Thyroid gland (tissue), 4 donors: ENCODE data around the gene PHACTR3. TPM values are rescaled to one million over a fixed set of nuclear protein-coding genes. Genes with fewer than 3 reads are reported as not detected.

ENCODE experiments used
- DNase-seq, 2 donors: peaks; one replicate each; pipeline ENCODE4 v3.0.0-alpha.2; 2019
- H3K27ac ChIP-seq, 3 donors: fragments of 200-600 bp; sonication (generic); 1 replicate in 2 of 3; 2 replicates in 1 of 3; pipeline ENCODE4 v1.5.1; 2016 to 2019; ENCODE audit warnings: mild to moderate bottlenecking in 1 of 3, moderate library complexity in 1 of 3
- H3K27me3 ChIP-seq: fragments of 200-600 bp; sonication (generic); one replicate; pipeline ENCODE4 v1.5.1; 2019
- H3K36me3 ChIP-seq, 2 donors: fragments of 200-600 bp; sonication (generic); one replicate each; pipeline ENCODE4 v1.5.1; 2016 to 2019
- H3K4me1 ChIP-seq, 2 donors: fragments of 200-600 bp; sonication (generic); one replicate each; pipeline ENCODE4 v1.5.1; 2017 to 2019
- H3K4me3 ChIP-seq, 3 donors: fragments of 200-600 bp; sonication (generic); replicated peaks in 1 of 3; 1 replicate in 2 of 3; 2 replicates in 1 of 3; pipeline ENCODE4 v1.5.1; 2016; ENCODE audit warnings: mild to moderate bottlenecking in 1 of 3
- H3K9me3 ChIP-seq: fragments of 200-600 bp; sonication (generic); one replicate; pipeline ENCODE4 v1.5.1; 2017
- POLR2A ChIP-seq, 2 donors: fragments of 450-650 bp; IDR thresholded peaks; one replicate each; pipeline ENCODE4 v1.6.1; 2017; ENCODE audit warnings: antibody characterized with exemption in 2 of 2, mild to moderate bottlenecking in 2 of 2, moderate library complexity in 1 of 2
- WGBS, 2 donors: methylation state at CpG; one replicate each; pipeline ENCODE4 v1.1.5; 2017; 5-methylcytosine and 5-hydroxymethylcytosine counted together
- intact Hi-C: fragments of 100-400 bp; cut with DNase I; formaldehyde crosslinking; loops from one replicate; pipeline ENCODE4 v1.15.1; 2023
- total RNA-seq, 4 donors: library from RNA; depleted of rRNA; stranded (reverse); fragments of >200 nt; gene quantifications; one replicate each; pipeline ENCODE4 v1.2.3, GENCODE V29; 2016
- TF ChIP-seq, protein P1 (sequence below), 6 experiments: fragments of 200-600 bp in 3 of 6; fragments of 450-650 bp in 3 of 6; sonication (generic) in 3 of 6; IDR thresholded peaks; one replicate each; pipeline ENCODE4 v1.5.1; 2016 to 2019; ENCODE audit warnings: antibody characterized with exemption in 6 of 6, mild to moderate bottlenecking in 2 of 6, inconsistent platforms in 1 of 6, moderate library complexity in 1 of 6

PHACTR3 gene
- total RNA-seq, 4 donors from 2014 or later, result 2.4 TPM; not detected in 3

DNA sequence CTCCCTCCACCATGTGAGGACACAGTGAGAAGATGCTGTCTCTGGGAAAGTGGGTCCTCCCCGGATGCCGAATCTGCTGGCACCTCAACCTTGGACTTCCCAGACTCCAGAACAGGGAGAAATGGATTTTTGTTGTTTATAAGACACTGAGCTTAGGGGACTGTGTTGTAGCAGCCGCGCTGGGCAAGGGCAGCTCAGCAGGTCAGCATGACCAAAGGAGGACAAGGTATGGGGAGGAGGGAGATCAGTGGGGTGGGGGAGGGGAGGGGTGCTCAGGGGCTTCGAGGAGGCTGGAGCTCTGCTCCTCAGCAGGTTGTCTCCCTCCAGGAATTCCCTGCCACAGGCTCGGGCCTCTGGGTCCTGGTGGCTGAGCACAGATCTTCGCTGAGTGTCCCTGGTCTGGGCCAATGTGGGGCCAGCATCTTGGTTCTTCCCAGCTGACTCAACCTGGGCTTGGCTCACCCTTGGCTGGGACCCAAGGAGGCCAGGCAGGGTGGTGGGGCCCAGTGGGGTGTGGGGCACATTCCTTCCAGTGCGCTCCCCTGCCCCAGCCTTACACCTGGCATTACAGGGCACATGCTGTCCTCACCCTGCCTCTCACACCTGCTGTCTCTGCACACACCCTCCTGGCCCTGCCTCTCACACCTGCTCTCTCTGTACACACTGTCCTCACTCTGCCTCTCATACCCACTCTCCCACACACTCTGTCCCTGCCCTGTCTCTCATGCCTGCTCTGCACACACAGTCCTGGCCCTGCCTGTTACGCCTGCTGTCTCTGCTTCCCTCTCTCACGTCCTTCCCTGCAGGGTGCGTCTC lies 221.8 kb downstream of the PHACTR3 start:
- WGBS, 2 donors, result 78 to 80% methylated on average over 7 to 11 of the region's 11 CpGs

DNA sequence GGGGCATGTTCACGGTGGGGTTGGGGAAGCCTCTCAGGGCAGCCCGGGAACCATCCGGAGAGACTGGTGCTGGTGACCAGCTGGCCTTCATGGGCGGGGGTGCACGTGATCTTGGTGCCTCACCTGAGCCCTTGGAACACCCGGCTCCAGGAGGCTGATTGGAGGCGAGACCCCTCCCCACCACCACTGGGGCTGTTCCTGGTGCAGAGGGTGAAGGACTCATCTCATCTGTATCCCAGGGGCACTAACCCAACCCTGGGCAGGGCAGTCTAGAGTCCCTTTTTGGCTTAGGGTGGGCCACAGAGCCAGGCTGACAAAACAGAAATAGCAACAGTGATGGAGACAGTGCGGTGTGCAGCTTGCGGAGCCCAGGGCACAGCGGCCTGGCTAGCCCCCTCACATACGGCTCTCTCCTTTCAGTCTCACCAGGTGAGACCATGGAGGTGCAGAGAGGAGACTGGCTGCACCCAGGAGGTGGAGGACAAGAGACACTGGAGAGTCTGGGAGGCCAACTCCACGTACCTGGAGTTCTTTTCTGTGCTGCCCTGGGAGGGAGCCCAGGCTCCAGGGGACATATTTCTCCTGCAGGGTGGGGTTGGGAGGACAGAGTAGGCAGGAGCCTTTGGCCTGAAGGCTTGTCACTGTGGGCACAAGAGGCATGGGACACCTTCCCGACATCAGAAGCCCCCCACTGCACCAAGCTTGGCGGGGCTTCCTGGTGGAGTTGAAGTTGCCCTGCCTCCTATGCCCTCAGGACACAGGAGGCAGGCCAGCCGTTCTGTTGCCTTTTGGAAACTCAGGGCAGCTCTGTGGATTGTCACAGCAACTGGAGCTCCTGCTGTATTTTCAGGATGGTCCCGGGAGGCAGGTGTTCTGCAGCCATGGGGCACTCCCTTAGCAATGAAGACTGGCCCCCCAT lies 223.1 kb downstream of the PHACTR3 start:
- intact Hi-C loops, result no loop called here
- WGBS, 2 donors, result 83 to 85% methylated on average over 7 to 11 of the region's 16 CpGs
- Histone ChIP-seq H3K36me3 (no peaks in the 10 kb centered on the region), H3K27ac (no peak overlapping the region), H3K9me3 (no peaks in the 10 kb centered on the region), H3K27me3 (no peaks in the 10 kb centered on the region), H3K4me1 (no peaks in the 10 kb centered on the region), H3K4me3 (no peak overlapping the region)
- DNase-seq, result no peak
- TF ChIP-seq, protein P1, sequence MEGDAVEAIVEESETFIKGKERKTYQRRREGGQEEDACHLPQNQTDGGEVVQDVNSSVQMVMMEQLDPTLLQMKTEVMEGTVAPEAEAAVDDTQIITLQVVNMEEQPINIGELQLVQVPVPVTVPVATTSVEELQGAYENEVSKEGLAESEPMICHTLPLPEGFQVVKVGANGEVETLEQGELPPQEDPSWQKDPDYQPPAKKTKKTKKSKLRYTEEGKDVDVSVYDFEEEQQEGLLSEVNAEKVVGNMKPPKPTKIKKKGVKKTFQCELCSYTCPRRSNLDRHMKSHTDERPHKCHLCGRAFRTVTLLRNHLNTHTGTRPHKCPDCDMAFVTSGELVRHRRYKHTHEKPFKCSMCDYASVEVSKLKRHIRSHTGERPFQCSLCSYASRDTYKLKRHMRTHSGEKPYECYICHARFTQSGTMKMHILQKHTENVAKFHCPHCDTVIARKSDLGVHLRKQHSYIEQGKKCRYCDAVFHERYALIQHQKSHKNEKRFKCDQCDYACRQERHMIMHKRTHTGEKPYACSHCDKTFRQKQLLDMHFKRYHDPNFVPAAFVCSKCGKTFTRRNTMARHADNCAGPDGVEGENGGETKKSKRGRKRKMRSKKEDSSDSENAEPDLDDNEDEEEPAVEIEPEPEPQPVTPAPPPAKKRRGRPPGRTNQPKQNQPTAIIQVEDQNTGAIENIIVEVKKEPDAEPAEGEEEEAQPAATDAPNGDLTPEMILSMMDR (IDR thresholded peaks at IDR 0.05), result no peak
- no peak for TF ChIP-seq POLR2A (IDR thresholded peaks at IDR 0.05)

More for the DNA sequence above, 221.8 kb downstream of the PHACTR3 start:
- intact Hi-C loops, result no loop called here
- Histone ChIP-seq H3K36me3 (no peaks in the 10 kb centered on the region), H3K27ac (no peak overlapping the region), H3K9me3 (no peaks in the 10 kb centered on the region), H3K4me1 (no peaks in the 10 kb centered on the region), H3K4me3 (no peak overlapping the region), H3K27me3 (no peaks in the 10 kb centered on the region)
- peak in 1 of 2 donors; percentile 13 for DNase-seq
- TF ChIP-seq POLR2A (IDR thresholded peaks at IDR 0.05), result no peak
- TF ChIP-seq, protein P1 (IDR thresholded peaks at IDR 0.05), result no peak

DNA sequence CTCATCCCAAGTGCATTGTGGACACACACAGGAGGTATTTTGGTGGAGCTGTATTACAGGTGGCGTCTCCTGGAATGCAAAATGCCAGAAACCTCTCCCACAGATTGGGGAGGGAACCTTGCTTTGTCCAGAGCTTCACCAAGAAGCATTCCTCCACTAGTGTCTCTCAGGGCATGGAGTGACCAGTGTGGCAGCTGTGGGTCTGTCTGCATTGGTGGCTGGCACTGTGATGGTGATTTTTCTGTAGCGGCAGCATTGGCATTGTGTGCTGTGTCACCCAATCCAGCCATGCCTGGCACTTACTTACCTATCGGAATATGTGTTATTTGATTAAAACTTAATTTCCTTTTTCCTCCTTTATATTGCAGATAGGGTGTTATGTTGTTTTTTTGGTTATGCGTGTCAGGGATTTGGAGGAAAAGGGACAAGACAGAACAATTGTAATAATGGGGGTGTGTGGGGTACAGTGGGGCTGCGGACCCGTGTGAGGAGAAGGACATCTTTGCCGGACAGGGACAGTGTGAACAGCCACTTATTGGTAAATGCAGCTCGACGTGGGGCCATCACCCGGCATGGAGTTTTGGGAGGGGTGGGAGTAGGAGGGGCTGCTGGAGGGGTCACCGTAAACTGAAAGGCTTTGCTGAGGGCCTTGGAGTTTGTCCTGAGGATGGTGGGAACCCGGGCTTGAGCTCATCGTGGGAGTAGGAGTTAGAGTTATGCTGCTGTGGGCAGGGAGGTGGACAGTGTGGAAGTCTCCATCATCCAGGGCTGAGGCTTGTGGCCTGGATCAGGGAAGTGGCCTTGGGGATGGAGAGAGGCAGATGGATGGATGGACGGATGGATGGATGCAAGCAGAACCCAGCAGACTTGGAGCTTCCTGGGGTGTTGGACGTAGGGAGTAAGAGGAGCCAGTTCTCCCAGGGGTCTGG lies 224.0 kb downstream of the PHACTR3 start:
- H3K4me1 ChIP-seq, result no peaks in the 10 kb centered on the region
- 87% methylated on average over 14 to 15 of the region's 15 CpGs for WGBS, 2 donors
- TF ChIP-seq, protein P1 (IDR thresholded peaks at IDR 0.05), result no peak
- TF ChIP-seq POLR2A (IDR thresholded peaks at IDR 0.05), result no peak
- no peak overlapping the region for H3K27ac ChIP-seq
- H3K9me3 ChIP-seq, result no peaks in the 10 kb centered on the region
- intact Hi-C loops, result no loop called here
- H3K36me3 ChIP-seq, result no peaks in the 10 kb centered on the region
- H3K27me3 ChIP-seq, result no peaks in the 10 kb centered on the region
- H3K4me3 ChIP-seq, result no peak overlapping the region
- no peak for DNase-seq

DNA sequence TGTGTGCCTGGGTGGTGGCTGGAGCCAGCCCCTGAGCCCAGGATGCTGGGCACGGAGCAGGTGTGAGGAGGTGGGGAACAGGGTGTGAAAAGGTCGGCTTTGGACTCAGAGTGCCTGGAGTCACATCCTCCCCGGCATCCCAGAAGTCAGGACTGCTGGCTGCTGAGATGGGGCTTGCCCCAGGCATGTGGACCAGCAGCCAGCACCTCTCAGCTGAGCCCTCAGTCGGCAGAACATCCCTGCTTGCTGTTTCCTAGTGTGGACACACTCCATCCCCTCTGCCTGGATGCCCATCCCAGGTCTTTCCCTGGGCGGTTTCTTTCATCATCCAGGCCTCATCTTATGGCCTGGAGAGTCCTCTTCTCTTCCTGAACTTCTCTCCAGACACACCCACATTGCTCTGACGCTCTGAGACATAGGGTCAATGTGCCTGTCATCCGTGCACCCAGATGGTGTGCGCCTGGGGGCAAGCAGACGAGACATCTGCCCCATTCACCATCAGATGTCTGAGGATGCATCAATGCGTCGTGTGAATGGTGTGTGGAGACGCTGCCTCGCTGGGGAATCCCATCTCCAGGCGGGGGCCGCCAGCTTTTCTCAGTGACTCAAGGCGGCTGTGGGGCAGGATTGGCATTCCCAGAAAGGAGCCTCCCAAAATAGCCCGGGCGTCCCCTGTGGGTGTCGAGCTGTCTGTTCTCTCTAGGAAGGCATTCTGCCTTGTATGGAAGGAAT lies 224.9 kb downstream of the PHACTR3 start:
- WGBS, 2 donors, result 78 to 84% methylated on average over 16 to 19 of the region's 19 CpGs
- TF ChIP-seq, protein P1 (IDR thresholded peaks at IDR 0.05), result no peak
- no peak for TF ChIP-seq POLR2A (IDR thresholded peaks at IDR 0.05)
- H3K36me3 ChIP-seq, result no peaks in the 10 kb centered on the region
- H3K4me1 ChIP-seq, result no peaks in the 10 kb centered on the region
- intact Hi-C loops, result no loop called here
- H3K27me3 ChIP-seq, result no peaks in the 10 kb centered on the region
- no peak overlapping the region for H3K27ac ChIP-seq
- no peaks in the 10 kb centered on the region for H3K9me3 ChIP-seq
- no peak for DNase-seq
- H3K4me3 ChIP-seq, result no peak overlapping the region
